K562 (cell line): ENCODE data around the gene PTPN1. TPM values are rescaled to one million over a fixed set of nuclear protein-coding genes. Genes with fewer than 3 reads are reported as not detected.

Experiments
- CBFA2T3 ChIP-seq: fragments of 450-650 bp; IDR thresholded peaks from 2 replicates; pipeline ENCODE4 v1.6.1; 2017
- CHD7 ChIP-seq: fragments of 200-600 bp; sonication (generic); IDR thresholded peaks from one replicate; pipeline ENCODE4 v1.6.1; 2012; ENCODE audit warnings: mild to moderate bottlenecking, low read depth, low read length, inconsistent platforms
- KDM1A ChIP-seq, 2 experiments: fragments of 450-650 bp; IDR thresholded peaks; 2 replicates each; pipeline ENCODE4 v1.6.1; 2016; ENCODE audit warnings: mild to moderate bottlenecking in 2 of 2
- MAFF ChIP-seq: IDR thresholded peaks from 2 replicates; pipeline ENCODE4 v1.6.1; 2012; ENCODE audit warnings: low read length, improper control_type of control experiment
- RBM25 ChIP-seq: fragments of 200-400 bp; formaldehyde crosslinking; IDR thresholded peaks from 2 replicates; pipeline ENCODE4 v1.6.1; 2018; ENCODE audit warnings: low read length, low read depth, moderate library complexity; ENCODE audit not compliant: severe bottlenecking
- SIN3B ChIP-seq: fragments of 450-650 bp; IDR thresholded peaks from 2 replicates; pipeline ENCODE4 v1.6.1; 2017; ENCODE audit warnings: low read depth, mild to moderate bottlenecking, moderate library complexity
- TEAD1 ChIP-seq, 2 experiments: fragments of 450-650 bp in 1 of 2; sonication (generic) in 1 of 2; formaldehyde crosslinking; IDR thresholded peaks; 2 replicates each; pipeline versions ENCODE4 v1.4.0 to v1.8.0; 2020 to 2022; ENCODE audit warnings: mild to moderate bottlenecking in 2 of 2, missing genetic modification reagents in 1 of 2
- ZNF146 ChIP-seq: IDR thresholded peaks from one replicate; pipeline ENCODE4 v1.6.1; 2018; ENCODE audit warnings: missing compliant biosample characterization; ENCODE audit not compliant: unreplicated experiment
- ZNF324 ChIP-seq: fragments of 250-450 bp; sonication (Bioruptor Pico); IDR thresholded peaks from 2 replicates; pipeline ENCODE4 v1.4.0; 2020; ENCODE audit warnings: mild to moderate bottlenecking
- ZNF584 ChIP-seq: fragments of 200-800 bp; sonication (Bioruptor generic); IDR thresholded peaks from 2 replicates; pipeline ENCODE4 v1.6.1; 2016; ENCODE audit warnings: low read depth, mild to moderate bottlenecking, missing genetic modification characterization, missing compliant biosample characterization
- polyA plus RNA-seq, 8 experiments: library from polyadenylated mRNA; depleted of rRNA in 4 of 8; stranded (reverse) in 5 of 8; unstranded in 3 of 8; fragments of >200 nt; fragmentation: Nextera tagmentation in 2 of 8; fragmentation: Illumina TruSeq in 1 of 8; extraction: Ambion mirVana in 2 of 8; extraction: Trizol in 1 of 8; gene quantifications; 2 replicates each; pipeline versions ENCODE4 v1.2.1 to v1.2.3, GENCODE V29; 2011 to 2014; ENCODE audit warnings: inconsistent platforms in 1 of 8, missing spikeins in 1 of 8
- total RNA-seq, 7 experiments: library from RNA; depleted of rRNA in 6 of 7; stranded (reverse); fragments of >200 nt in 6 of 7; fragmentation: Illumina TruSeq in 2 of 7; extraction: Trizol in 2 of 7; gene quantifications; 2 replicates each; pipeline versions ENCODE4 v1.2.1 to v1.2.3, GENCODE V29; 2011 to 2021; ENCODE audit warnings: low replicate concordance in 1 of 7

The PTPN1 gene
- total and polyA plus RNA-seq, 9 of the 15 experiments (the other 6 are each of a cell fraction or from before 2014, with no cell fraction given) = 11.0 to 85.3 (median 54.0) TPM

- no peak for TF ChIP-seq CHD7
- TF ChIP-seq CBFA2T3 = no peak
- no peak for TF ChIP-seq TEAD1 (CRISPR knock-in tag; IDR thresholded peaks at IDR 0.05)
- no peak for TF ChIP-seq SIN3B
- peak; percentile 97 for TF ChIP-seq RBM25
- no peak for TF ChIP-seq MAFF
- no peak for TF ChIP-seq ZNF324 (CRISPR knock-in tag)
- TF ChIP-seq ZNF146 (CRISPR knock-in tag) = no peak
- TF ChIP-seq ZNF584 (CRISPR knock-in tag) = no peak
- TF ChIP-seq KDM1A (IDR thresholded peaks at IDR 0.05) = peak; percentile 29 to 36; a peak in 1 of 4 replicates
Measured at GRCh38 chr20:50477239-50477872, 32.8 kb upstream of the PTPN1 start (continued).
